AG04450 (cell line): Measurements from ENCODE around the gene OR51F2. TPM values are rescaled to one million over a fixed set of nuclear protein-coding genes. Genes with fewer than 3 reads are reported as not detected.

Source experiments
- CTCF ChIA-PET: fragments of 300-600, 350-600 bp; formaldehyde crosslinking; extraction: SDS; loops from one replicate; lab custom pipeline; 2022; ENCODE audit warnings: antibody characterized with exemption, inconsistent platforms; lab: Charles Lee
- POLR2A ChIA-PET: fragments of 350-600 bp; formaldehyde crosslinking; extraction: SDS; loops from one replicate; lab custom pipeline; 2021; ENCODE audit warnings: antibody characterized with exemption, inconsistent platforms; lab: Yijun Ruan, JAX
- DNase-seq: peaks from one replicate; pipeline ENCODE4 v3.0.0-alpha.2; 2011; ENCODE audit warnings: low read depth, low spot score
- H3K27ac ChIP-seq: one replicate; pipeline ENCODE4 v1.5.1; 2012; ENCODE audit warnings: low read depth, low read length, control low read depth
- H3K27me3 ChIP-seq: one replicate; pipeline ENCODE4 v1.6.0; 2012; ENCODE audit warnings: low read length; ENCODE audit not compliant: control insufficient read depth, insufficient read depth
- H3K4me3 ChIP-seq: 2 replicates; pipeline ENCODE4 v1.5.1; 2011; ENCODE audit warnings: mild to moderate bottlenecking, low read depth, low read length, control low read depth
- H3K9me3 ChIP-seq: 2 replicates; pipeline ENCODE4 v1.5.1; 2012; ENCODE audit warnings: low read length; ENCODE audit not compliant: control insufficient read depth, insufficient read depth
- polyA plus RNA-seq: library from polyadenylated mRNA; depleted of rRNA; stranded (reverse); fragments of >200 nt; gene quantifications from 2 replicates; pipeline ENCODE4 v1.2.3, GENCODE V29; 2011; rRNA removed
- TF ChIP-seq, protein P1 (sequence below): IDR thresholded peaks from 2 replicates; pipeline ENCODE4 v1.5.1; 2011; ENCODE audit warnings: low read depth, low read length, control low read depth, inconsistent platforms

OR51F2 gene
- polyA plus RNA-seq, 1 experiment = not detected

DNA sequence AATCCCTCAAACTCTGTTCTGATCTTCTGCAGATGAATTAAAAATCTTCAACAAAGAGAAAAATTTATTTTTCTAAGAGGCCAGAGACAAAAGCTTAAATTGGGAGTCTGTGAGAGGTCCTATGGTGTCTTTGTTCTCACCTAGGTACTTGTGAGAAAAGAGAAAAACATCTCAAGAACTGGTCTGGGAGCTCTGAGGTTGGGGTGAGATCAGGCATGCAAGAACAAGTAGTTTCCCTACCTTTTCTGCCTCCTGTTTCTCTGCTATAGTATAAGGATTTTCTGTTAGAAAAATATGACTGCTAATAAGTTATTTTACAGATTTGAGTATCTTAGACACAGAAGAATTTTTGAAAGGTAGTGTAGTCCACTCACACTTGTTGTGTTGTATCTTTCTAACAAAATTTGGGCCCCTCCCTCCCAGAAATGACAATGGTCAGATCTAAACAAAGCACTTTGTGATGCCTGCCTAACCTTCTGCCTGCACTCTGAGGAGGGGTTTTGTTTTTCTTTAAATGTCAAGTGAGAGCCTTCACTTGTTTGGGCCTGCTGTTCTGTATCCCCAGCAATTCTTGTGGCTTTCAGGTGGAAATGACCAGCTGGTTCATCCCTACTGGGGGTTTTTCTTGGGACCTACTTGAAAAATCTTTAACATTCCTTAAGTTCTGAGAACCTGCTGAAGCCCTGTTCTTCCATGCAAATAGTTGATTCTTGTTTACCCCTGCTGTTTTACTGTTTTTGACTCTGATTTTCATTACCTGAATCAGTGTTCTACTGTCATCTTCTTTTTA, 41.5 kb downstream of the OR51F2 start:
- H3K9me3 ChIP-seq = no peaks in the 10 kb centered on the region
- no peak overlapping the region for H3K4me3 ChIP-seq
- TF ChIP-seq, protein P1, sequence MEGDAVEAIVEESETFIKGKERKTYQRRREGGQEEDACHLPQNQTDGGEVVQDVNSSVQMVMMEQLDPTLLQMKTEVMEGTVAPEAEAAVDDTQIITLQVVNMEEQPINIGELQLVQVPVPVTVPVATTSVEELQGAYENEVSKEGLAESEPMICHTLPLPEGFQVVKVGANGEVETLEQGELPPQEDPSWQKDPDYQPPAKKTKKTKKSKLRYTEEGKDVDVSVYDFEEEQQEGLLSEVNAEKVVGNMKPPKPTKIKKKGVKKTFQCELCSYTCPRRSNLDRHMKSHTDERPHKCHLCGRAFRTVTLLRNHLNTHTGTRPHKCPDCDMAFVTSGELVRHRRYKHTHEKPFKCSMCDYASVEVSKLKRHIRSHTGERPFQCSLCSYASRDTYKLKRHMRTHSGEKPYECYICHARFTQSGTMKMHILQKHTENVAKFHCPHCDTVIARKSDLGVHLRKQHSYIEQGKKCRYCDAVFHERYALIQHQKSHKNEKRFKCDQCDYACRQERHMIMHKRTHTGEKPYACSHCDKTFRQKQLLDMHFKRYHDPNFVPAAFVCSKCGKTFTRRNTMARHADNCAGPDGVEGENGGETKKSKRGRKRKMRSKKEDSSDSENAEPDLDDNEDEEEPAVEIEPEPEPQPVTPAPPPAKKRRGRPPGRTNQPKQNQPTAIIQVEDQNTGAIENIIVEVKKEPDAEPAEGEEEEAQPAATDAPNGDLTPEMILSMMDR = no peak
- CTCF ChIA-PET = no interaction called here
- DNase-seq = no peak
- H3K27ac ChIP-seq = no peak overlapping the region
- H3K27me3 ChIP-seq = no peaks in the 10 kb centered on the region
- POLR2A ChIA-PET = no interaction called here

DNA sequence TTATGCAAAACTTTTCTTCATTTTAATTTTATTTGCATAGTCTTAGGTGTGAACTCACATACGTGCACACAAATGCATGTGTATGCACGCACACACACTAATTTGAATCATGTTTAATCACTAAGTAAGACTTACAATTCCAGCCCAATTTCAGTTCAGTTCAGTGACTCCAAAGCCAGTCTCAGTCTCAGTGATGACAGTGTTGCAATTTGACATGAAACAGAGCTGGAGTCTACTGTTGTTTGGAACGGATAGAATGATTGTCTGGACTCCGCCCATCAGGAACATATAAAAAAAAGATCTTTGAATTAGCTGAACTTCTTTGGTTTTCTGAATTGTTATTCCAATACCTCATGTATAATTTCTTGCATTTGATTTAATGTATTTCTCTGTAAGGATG, 42.8 kb downstream of the OR51F2 start:
- ChIA-PET CTCF (no interaction called here), POLR2A (no interaction called here)
- DNase-seq = no peak
- Histone ChIP-seq H3K27me3 (no peaks in the 10 kb centered on the region), H3K27ac (no peak overlapping the region), H3K9me3 (no peaks in the 10 kb centered on the region), H3K4me3 (no peak overlapping the region)
- TF ChIP-seq, protein P1 = no peak

DNA sequence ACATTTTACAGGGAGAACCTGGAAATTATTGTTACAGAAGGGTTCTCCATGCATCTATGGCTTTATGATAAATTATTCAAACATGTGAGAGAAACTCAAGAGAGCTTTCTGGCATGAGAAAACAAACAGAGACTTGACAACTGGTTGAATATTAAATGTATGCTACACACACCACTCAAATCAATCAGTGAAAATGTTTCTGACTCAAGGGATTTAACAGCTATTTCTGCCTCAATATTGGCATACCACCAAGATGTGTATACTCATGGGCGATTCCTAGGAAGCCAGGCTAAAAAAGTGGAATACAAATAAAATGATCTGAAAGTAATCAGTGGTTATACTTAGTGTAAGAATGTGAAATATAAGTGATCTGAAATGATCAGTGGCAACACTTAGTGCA, 44.7 kb downstream of the OR51F2 start:
- ChIA-PET POLR2A (no interaction called here), CTCF (no interaction called here)
- H3K9me3 ChIP-seq = no peaks in the 10 kb centered on the region
- no peak for DNase-seq
- H3K4me3 ChIP-seq = no peak overlapping the region
- H3K27me3 ChIP-seq = no peaks in the 10 kb centered on the region
- H3K27ac ChIP-seq = no peak overlapping the region
- TF ChIP-seq, protein P1 = no peak

Other genes with a start within 250 kb of the OR51F2 start
- gene OR52I2, start 239.6 kb upstream of the OR51F2 start, polyA plus RNA-seq = not detected in 2 replicates
- not detected in 2 replicates for gene OR52I1, start 227.3 kb upstream of the OR51F2 start, polyA plus RNA-seq
- 6.4 and 6.9 TPM in 2 replicates for gene TRIM68, start 213.1 kb upstream of the OR51F2 start, polyA plus RNA-seq
- not detected in 2 replicates for gene OR51D1, start 183.8 kb upstream of the OR51F2 start, polyA plus RNA-seq
- 0.02 and 0.04 TPM in 2 replicates for gene OR51E1, start 177.3 kb upstream of the OR51F2 start, polyA plus RNA-seq
- gene OR51E2, start 123.5 kb upstream of the OR51F2 start, polyA plus RNA-seq = 0.77 and 0.79 TPM in 2 replicates
- 0.07 TPM in 1 of 2 replicates, not detected in the other for gene MMP26, start 116.5 kb upstream of the OR51F2 start, polyA plus RNA-seq
- gene OR51F1, start 51.4 kb upstream of the OR51F2 start, polyA plus RNA-seq = not detected in 2 replicates
- not detected in 2 replicates for gene OR52R1, start 16.9 kb upstream of the OR51F2 start, polyA plus RNA-seq
- gene OR51S1, start 27.9 kb downstream of the OR51F2 start, polyA plus RNA-seq = not detected in 2 replicates
- gene OR51T1, start 60.6 kb downstream of the OR51F2 start, polyA plus RNA-seq = not detected in 2 replicates
- not detected in 2 replicates for gene OR51A7, start 82.5 kb downstream of the OR51F2 start, polyA plus RNA-seq
- not detected in 2 replicates for gene OR51G2, start 98.0 kb downstream of the OR51F2 start, polyA plus RNA-seq
- gene OR51G1, start 103.0 kb downstream of the OR51F2 start, polyA plus RNA-seq = not detected in 2 replicates
- gene OR51A4, start 126.3 kb downstream of the OR51F2 start, polyA plus RNA-seq = not detected in 2 replicates
- not detected in 2 replicates for gene OR51A2, start 134.4 kb downstream of the OR51F2 start, polyA plus RNA-seq
- not detected in 2 replicates for gene OR51L1, start 173.5 kb downstream of the OR51F2 start, polyA plus RNA-seq
- gene OR52J3, start 225.2 kb downstream of the OR51F2 start, polyA plus RNA-seq = not detected in 2 replicates
- gene OR52E2, start 238.3 kb downstream of the OR51F2 start, polyA plus RNA-seq = not detected in 2 replicates
- not detected in 2 replicates for gene OR52E1, start 248.3 kb downstream of the OR51F2 start, polyA plus RNA-seq